GM19397 (cell line): Measurements from ENCODE around the gene TMEM161B.
"Not testable (repeated sequence)": the region's sequence is repeated elsewhere in the genome, so short reads cannot be mapped to it uniquely, and the experiment has no call there.

Source experiments
- ATAC-seq: cut with Tn5 transposase; IDR thresholded peaks from one replicate; pipeline ENCODE4 v1.9.1; 2021; ENCODE audit warnings: mild to moderate bottlenecking, moderate library complexity; ENCODE audit not compliant: unreplicated experiment

Gene TMEM161B

GRCh38 chr5:88268385-88269184 is at the start of gene TMEM161B:
TMEM161B (minus strand) TSS chr5:88268845; CDS start chr5:88268723, 122 bp downstream.
- peak; percentile 100 for ATAC-seq

GRCh38 chr5:88304356-88304755 is 35.7 kb upstream of the TMEM161B start:
- ATAC-seq, result no peak

GRCh38 chr5:88298425-88298824 is 29.8 kb upstream of the TMEM161B start:
- no peak for ATAC-seq

- ATAC-seq, result no peak
Measured at GRCh38 chr5:88290801-88291200, 22.2 kb upstream of the TMEM161B start.

- ATAC-seq, result no peak
Measured at GRCh38 chr5:88288528-88289197, 20.0 kb upstream of the TMEM161B start.

- ATAC-seq, result no peak
Measured at GRCh38 chr5:88287846-88288527, 19.3 kb upstream of the TMEM161B start.

GRCh38 chr5:88287302-88287701 is 18.7 kb upstream of the TMEM161B start:
- no peak for ATAC-seq

- no peak for ATAC-seq
Measured at GRCh38 chr5:88283690-88284089, 15.0 kb upstream of the TMEM161B start.

GRCh38 chr5:88281322-88281721 is 12.7 kb upstream of the TMEM161B start:
- ATAC-seq, result no peak

GRCh38 chr5:88279584-88279983 is 10.9 kb upstream of the TMEM161B start:
- ATAC-seq, result no peak

- no peak for ATAC-seq
Measured at GRCh38 chr5:88276378-88276777, 7.7 kb upstream of the TMEM161B start.

- ATAC-seq, result no peak
Measured at GRCh38 chr5:88275581-88275980, 6.9 kb upstream of the TMEM161B start.

- ATAC-seq, result peak; percentile 8
Measured at GRCh38 chr5:88269222-88269771, 652 bp upstream of the TMEM161B start.

- ATAC-seq, result not testable (repeated sequence)
Measured at GRCh38 chr5:88264565-88264964, 4.1 kb downstream of the TMEM161B start.

- no peak for ATAC-seq
Measured at GRCh38 chr5:88263349-88263748, 5.3 kb downstream of the TMEM161B start.

- no peak for ATAC-seq
Measured at GRCh38 chr5:88262116-88262515, 6.5 kb downstream of the TMEM161B start.

- ATAC-seq, result no peak
Measured at GRCh38 chr5:88258636-88259035, 10.0 kb downstream of the TMEM161B start.

- ATAC-seq, result no peak
Measured at GRCh38 chr5:88256872-88257271, 11.8 kb downstream of the TMEM161B start.

- no peak for ATAC-seq
Measured at GRCh38 chr5:88256037-88256436, 12.6 kb downstream of the TMEM161B start.

- no peak for ATAC-seq
Measured at GRCh38 chr5:88254320-88254719, 14.3 kb downstream of the TMEM161B start.

GRCh38 chr5:88251048-88251711 is 17.5 kb downstream of the TMEM161B start:
- ATAC-seq, result peak; percentile 78
